GM19023 (cell line): ENCODE measurements around the gene CRISP3.

Experiments used
- ATAC-seq: cut with Tn5 transposase; IDR thresholded peaks from one replicate; pipeline ENCODE4 v1.9.1; 2021; ENCODE audit warnings: mild to moderate bottlenecking, moderate library complexity; ENCODE audit not compliant: unreplicated experiment

Gene CRISP3

DNA sequence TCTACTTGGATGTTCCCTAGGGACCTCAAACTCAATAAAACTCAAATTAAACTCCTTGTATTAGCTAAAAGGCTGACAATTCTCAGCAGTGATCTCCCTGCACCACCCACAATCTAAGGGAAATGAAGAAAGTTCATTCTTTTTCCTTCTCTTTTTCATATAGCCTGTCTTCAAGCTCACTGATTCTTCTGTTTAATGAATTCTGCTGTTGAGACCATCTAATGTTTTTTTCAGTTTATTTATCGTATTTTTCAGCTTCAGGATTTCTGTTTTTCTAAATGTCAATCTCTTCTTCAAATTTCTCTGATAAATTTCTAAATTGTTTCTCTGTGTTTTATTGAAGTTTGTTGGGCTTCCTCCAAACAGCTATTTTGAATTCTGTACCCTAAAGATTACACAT is 50.7 kb downstream of the CRISP3 start:
- ATAC-seq = no peak

GRCh38 chr6:49692534-49692933 is 51.7 kb downstream of the CRISP3 start:
- ATAC-seq = no peak
